Nephron (organoid): ENCODE measurements around the gene MMRN1.

ENCODE experiments used
- H3K27ac Mint-ChIP-seq, 3 experiments: 2 replicates each; pipeline ENCODE4 v1.8.0; 2020; ENCODE audit warnings: mixed read lengths in 3 of 3, mild to moderate bottlenecking in 2 of 3, moderate library complexity in 1 of 3
- H3K27me3 Mint-ChIP-seq: 2 replicates; pipeline ENCODE4 v1.8.0; 2021; ENCODE audit warnings: low read depth, mild to moderate bottlenecking, moderate library complexity, mixed read lengths
- H3K36me3 Mint-ChIP-seq: 2 replicates; pipeline ENCODE4 v1.8.0; 2020; ENCODE audit warnings: low read depth, mixed read lengths
- H3K4me1 Mint-ChIP-seq: 2 replicates; pipeline ENCODE4 v1.8.0; 2020; ENCODE audit warnings: mixed read lengths
- H3K4me3 Mint-ChIP-seq, 3 experiments: 2 replicates each; pipeline ENCODE4 v1.8.0; 2020; ENCODE audit warnings: mild to moderate bottlenecking in 3 of 3, mixed read lengths in 3 of 3, moderate library complexity in 2 of 3
- H3K9me3 Mint-ChIP-seq: 2 replicates; pipeline ENCODE4 v1.8.0; 2020; ENCODE audit warnings: mixed read lengths
- CTCF ChIP-seq, 3 experiments: fragments of 200-600 bp; sonication (generic); IDR thresholded peaks; one replicate each; pipeline ENCODE4 v1.5.0; 2021; ENCODE audit warnings: antibody characterized with exemption in 3 of 3; ENCODE audit not compliant: unreplicated experiment in 3 of 3

Gene MMRN1

GRCh38 chr4:89939546-89939945 is 44.9 kb downstream of the MMRN1 start:
- H3K27me3 Mint-ChIP-seq: no peaks in the 10 kb centered on the region
- no peak for TF ChIP-seq CTCF (IDR thresholded peaks at IDR 0.05; ENCODE audit: unreplicated experiment in 3 of 3)

GRCh38 chr4:89939994-89940393 is 45.3 kb downstream of the MMRN1 start:
- no peak for TF ChIP-seq CTCF (IDR thresholded peaks at IDR 0.05; ENCODE audit: unreplicated experiment in 3 of 3)
- Mint-ChIP-seq H3K4me1 (peaks cover 8% of the 10 kb centered on the region), H3K9me3 (no peaks in the 10 kb centered on the region), H3K36me3 (no peaks in the 10 kb centered on the region), H3K4me3 (no peak overlapping the region), H3K27ac (peak overlapping the region in 2 of 3 experiments; percentile 13 to 36), H3K27me3 (no peaks in the 10 kb centered on the region)

More at GRCh38 chr4:89939546-89939945, 44.9 kb downstream of the MMRN1 start:
- H3K4me3 Mint-ChIP-seq: no peak overlapping the region
- H3K36me3 Mint-ChIP-seq: no peaks in the 10 kb centered on the region
- peak overlapping the region in 2 of 3 experiments; percentile 13 to 36 for H3K27ac Mint-ChIP-seq
- H3K9me3 Mint-ChIP-seq: no peaks in the 10 kb centered on the region
- H3K4me1 Mint-ChIP-seq: peaks cover 8% of the 10 kb centered on the region

GRCh38 chr4:89942811-89943210 is 48.2 kb downstream of the MMRN1 start:
- Mint-ChIP-seq H3K27me3 (no peaks in the 10 kb centered on the region), H3K36me3 (no peaks in the 10 kb centered on the region), H3K27ac (no peak overlapping the region), H3K4me1 (peaks cover 8% of the 10 kb centered on the region), H3K9me3 (no peaks in the 10 kb centered on the region), H3K4me3 (no peak overlapping the region)
- no peak for TF ChIP-seq CTCF (IDR thresholded peaks at IDR 0.05; ENCODE audit: unreplicated experiment in 3 of 3)

GRCh38 chr4:89949782-89950387 is 55.2 kb downstream of the MMRN1 start:
- H3K4me3 Mint-ChIP-seq: no peak overlapping the region
- no peak overlapping the region for H3K27ac Mint-ChIP-seq
- H3K4me1 Mint-ChIP-seq: no peaks in the 10 kb centered on the region
- peak in 1 of 3 experiments; percentile 31 for TF ChIP-seq CTCF (IDR thresholded peaks at IDR 0.05; ENCODE audit: unreplicated experiment in 3 of 3)
- H3K9me3 Mint-ChIP-seq: no peaks in the 10 kb centered on the region
- no peaks in the 10 kb centered on the region for H3K36me3 Mint-ChIP-seq
- H3K27me3 Mint-ChIP-seq: no peaks in the 10 kb centered on the region

GRCh38 chr4:89952458-89952857 is 57.8 kb downstream of the MMRN1 start:
- H3K36me3 Mint-ChIP-seq: no peaks in the 10 kb centered on the region
- no peak overlapping the region for H3K4me3 Mint-ChIP-seq
- no peak for TF ChIP-seq CTCF (IDR thresholded peaks at IDR 0.05; ENCODE audit: unreplicated experiment in 3 of 3)
- no peaks in the 10 kb centered on the region for H3K4me1 Mint-ChIP-seq
- H3K9me3 Mint-ChIP-seq: no peaks in the 10 kb centered on the region
- H3K27ac Mint-ChIP-seq: no peak overlapping the region
- no peaks in the 10 kb centered on the region for H3K27me3 Mint-ChIP-seq
